H9 (cell line): ENCODE measurements around the gene PCDHA1. TPM values are rescaled to one million over a fixed set of nuclear protein-coding genes. Genes with fewer than 3 reads are reported as not detected.

ENCODE experiments used
- DNase-seq: peaks from one replicate; pipeline ENCODE4 v3.0.0-alpha.2; 2017
- H2AFZ ChIP-seq: one replicate; pipeline ENCODE4 v1.6.1; 2013; ENCODE audit warnings: mild to moderate bottlenecking, low read length, control low read depth, moderate library complexity
- H2AK5ac ChIP-seq: 2 replicates; pipeline ENCODE4 v1.6.1; 2013; ENCODE audit warnings: low read length, control low read depth, mixed read lengths; ENCODE audit not compliant: insufficient read length
- H2BK120ac ChIP-seq: one replicate; pipeline ENCODE4 v1.6.1; 2013; ENCODE audit warnings: low read depth, mild to moderate bottlenecking, low read length, control low read depth, inconsistent platforms; ENCODE audit not compliant: poor library complexity, severe bottlenecking
- H2BK12ac ChIP-seq: 2 replicates; pipeline ENCODE4 v1.6.1; 2013; ENCODE audit warnings: low read length, control low read depth, mixed read lengths, low read depth; ENCODE audit not compliant: insufficient read length
- H2BK15ac ChIP-seq: 2 replicates; pipeline ENCODE4 v1.6.1; 2013; ENCODE audit warnings: low read depth, low read length, control low read depth
- H2BK20ac ChIP-seq: one replicate; pipeline ENCODE4 v1.6.1; 2013; ENCODE audit warnings: low read depth, mild to moderate bottlenecking, low read length, control low read depth, inconsistent platforms; ENCODE audit not compliant: poor library complexity, severe bottlenecking
- H2BK5ac ChIP-seq: 2 replicates; pipeline ENCODE4 v1.6.1; 2013; ENCODE audit warnings: low read length, control low read depth, mixed read lengths; ENCODE audit not compliant: insufficient read length
- H3K14ac ChIP-seq: 2 replicates; pipeline ENCODE4 v1.6.1; 2013; ENCODE audit warnings: low read length, control low read depth; ENCODE audit not compliant: insufficient read depth
- H3K18ac ChIP-seq: 2 replicates; pipeline ENCODE4 v1.6.1; 2013; ENCODE audit warnings: low read depth, mild to moderate bottlenecking, mixed read lengths, low read length, control low read depth; ENCODE audit not compliant: insufficient read length
- H3K23ac ChIP-seq: 2 replicates; pipeline ENCODE4 v1.6.1; 2013; ENCODE audit warnings: low read length, control low read depth, mixed read lengths, low read depth; ENCODE audit not compliant: insufficient read length
- H3K23me2 ChIP-seq: 2 replicates; pipeline ENCODE4 v1.6.1; 2013; ENCODE audit warnings: low read depth, mild to moderate bottlenecking, mixed read lengths, low read length, control low read depth; ENCODE audit not compliant: insufficient read length, poor library complexity, severe bottlenecking
- H3K27ac ChIP-seq: 2 replicates; pipeline ENCODE4 v1.5.1; 2013; ENCODE audit warnings: low read length, control low read depth, mixed read lengths, low read depth; ENCODE audit not compliant: insufficient read length
- H3K27me3 ChIP-seq: 2 replicates; pipeline ENCODE4 v1.6.1; 2013; ENCODE audit warnings: low read length, control low read depth, inconsistent platforms; ENCODE audit not compliant: insufficient read depth
- H3K4ac ChIP-seq: 2 replicates; pipeline ENCODE4 v1.6.1; 2013; ENCODE audit warnings: low read depth, mild to moderate bottlenecking, control low read depth, inconsistent platforms, low read length, moderate library complexity
- H3K4me1 ChIP-seq: 2 replicates; pipeline ENCODE4 v1.6.1; 2013; ENCODE audit warnings: low read length, control low read depth, inconsistent platforms; ENCODE audit not compliant: insufficient read depth
- H3K4me2 ChIP-seq: 2 replicates; pipeline ENCODE4 v1.6.1; 2013; ENCODE audit warnings: low read length, control low read depth, mixed read lengths; ENCODE audit not compliant: insufficient read length, insufficient read depth
- H3K56ac ChIP-seq: 2 replicates; pipeline ENCODE4 v1.6.1; 2013; ENCODE audit warnings: low read depth, mild to moderate bottlenecking, mixed read lengths, low read length, control low read depth; ENCODE audit not compliant: insufficient read length
- H3K79me1 ChIP-seq: 2 replicates; pipeline ENCODE4 v1.6.1; 2013; ENCODE audit warnings: low read depth, mild to moderate bottlenecking, moderate library complexity, low read length, control low read depth, inconsistent platforms; ENCODE audit not compliant: insufficient read depth, poor library complexity, severe bottlenecking
- H3K79me2 ChIP-seq: 2 replicates; pipeline ENCODE4 v1.6.1; 2013; ENCODE audit warnings: low read length, control low read depth, inconsistent platforms; ENCODE audit not compliant: insufficient read depth
- H3K9ac ChIP-seq: 2 replicates; pipeline ENCODE4 v1.6.1; 2013; ENCODE audit warnings: low read length, control low read depth, mixed read lengths; ENCODE audit not compliant: insufficient read length; ENCODE audit errors: extremely low read depth
- H3K9me3 ChIP-seq: one replicate; pipeline ENCODE4 v1.6.1; 2013; ENCODE audit warnings: low read depth, low read length, inconsistent platforms; ENCODE audit not compliant: control insufficient read depth
- H3T11ph ChIP-seq: one replicate; pipeline ENCODE4 v1.6.1; 2013; ENCODE audit warnings: mild to moderate bottlenecking, low read length, control low read depth, inconsistent platforms
- H4K20me1 ChIP-seq: one replicate; pipeline ENCODE4 v1.6.1; 2013; ENCODE audit not compliant: control insufficient read depth, insufficient read length, insufficient read depth
- H4K5ac ChIP-seq: 2 replicates; pipeline ENCODE4 v1.6.1; 2013; ENCODE audit warnings: low read depth, mild to moderate bottlenecking, mixed read lengths, low read length, control low read depth; ENCODE audit not compliant: insufficient read length
- H4K8ac ChIP-seq: replicated peaks from 2 replicates; pipeline ENCODE4 v1.6.1; 2013; ENCODE audit warnings: low read length, control low read depth, mixed read lengths, low read depth; ENCODE audit not compliant: insufficient read length
- H4K91ac ChIP-seq: 2 replicates; pipeline ENCODE4 v1.6.1; 2013; ENCODE audit warnings: low read depth, mild to moderate bottlenecking, moderate library complexity, mixed read lengths, low read length, control low read depth; ENCODE audit not compliant: insufficient read length
- H3K27ac Mint-ChIP-seq, 3 experiments: 2 replicates in 2 of 3; 3 replicates in 1 of 3; pipeline ENCODE4 v1.8.0; 2020 to 2021; ENCODE audit warnings: mixed read lengths in 3 of 3, mild to moderate bottlenecking in 1 of 3, moderate library complexity in 1 of 3
- H3K27me3 Mint-ChIP-seq: 2 replicates; pipeline ENCODE4 v1.8.0; 2021; ENCODE audit warnings: low read depth, mild to moderate bottlenecking, moderate library complexity, mixed read lengths
- H3K36me3 Mint-ChIP-seq, 3 experiments: 2 replicates in 2 of 3; 3 replicates in 1 of 3; pipeline ENCODE4 v1.8.0; 2020 to 2021; ENCODE audit warnings: low read depth in 3 of 3, mixed read lengths in 3 of 3; ENCODE audit not compliant: insufficient read depth in 1 of 3
- H3K4me1 Mint-ChIP-seq, 2 experiments: 2 replicates each; pipeline ENCODE4 v1.8.0; 2020; ENCODE audit warnings: mixed read lengths in 2 of 2
- H3K4me3 Mint-ChIP-seq, 2 experiments: 2 replicates in 1 of 2; 3 replicates in 1 of 2; pipeline ENCODE4 v1.8.0; 2020 to 2021; ENCODE audit warnings: mild to moderate bottlenecking in 2 of 2, mixed read lengths in 2 of 2, moderate library complexity in 1 of 2
- H3K9me3 Mint-ChIP-seq, 2 experiments: 2 replicates in 1 of 2; 3 replicates in 1 of 2; pipeline ENCODE4 v1.8.0; 2020; ENCODE audit warnings: mild to moderate bottlenecking in 2 of 2, mixed read lengths in 2 of 2, moderate library complexity in 1 of 2
- WGBS: extraction: QIAGEN DNeasy Blood & Tissue Kit; methylation state at CpG from one replicate; pipeline ENCODE4 v1.1.7; 2013; ENCODE audit warnings: missing lambda C conversion rate, low lambda C conversion rate, mixed read lengths; ENCODE audit not compliant: insufficient read length; ENCODE audit errors: extremely low coverage; 5-methylcytosine and 5-hydroxymethylcytosine counted together
- total RNA-seq: library from RNA; stranded (reverse); gene quantifications from 2 replicates; pipeline ENCODE4 v1.2.1, GENCODE V29; 2021
- TF ChIP-seq, protein P1 (sequence below): fragments of 200-600 bp; sonication (generic); conservative IDR thresholded peaks from 3 replicates; pipeline ENCODE4 v1.8.0; 2021; ENCODE audit warnings: antibody characterized with exemption, mild to moderate bottlenecking

The PCDHA1 gene
- total RNA-seq, 1 experiment from 2014 or later, result 0.61 TPM

DNA sequence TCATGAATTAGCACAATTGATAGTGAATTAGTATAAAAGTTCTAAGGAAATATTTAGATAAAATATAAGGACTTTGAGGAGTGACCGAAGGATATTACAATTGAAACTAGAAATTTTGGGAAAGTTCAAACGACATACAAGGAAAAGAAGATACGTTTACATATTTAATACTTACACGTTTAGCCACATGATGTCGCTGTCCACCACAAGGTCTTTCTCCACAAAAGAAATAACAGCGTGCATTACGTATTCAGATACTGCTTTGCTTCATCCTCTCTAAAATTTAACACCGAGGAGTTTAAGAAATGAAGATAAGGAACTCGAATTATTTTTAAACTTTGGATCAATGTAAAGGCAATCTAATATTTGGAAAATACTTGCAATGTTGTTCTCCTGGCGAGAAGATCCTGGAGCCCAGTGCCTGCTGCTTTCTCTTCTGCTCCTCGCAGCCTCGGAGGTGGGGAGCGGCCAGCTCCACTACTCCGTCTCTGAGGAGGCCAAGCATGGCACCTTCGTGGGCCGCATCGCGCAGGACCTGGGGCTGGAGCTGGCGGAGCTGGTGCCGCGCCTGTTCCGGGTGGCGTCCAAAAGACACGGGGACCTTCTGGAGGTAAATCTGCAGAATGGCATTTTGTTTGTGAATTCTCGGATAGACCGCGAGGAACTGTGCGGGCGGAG, 15.0 kb downstream of the PCDHA1 start, which contains the start of gene PCDHA3:
Gene PCDHA3 (plus strand): TSS at position 242 of the 678 bp plus-strand sequence.
- Mint-ChIP-seq H3K4me3 (no peak within 1 kb of the TSS), H3K27ac (no peak within 1 kb of the TSS), H3K4me1 (no peaks in the 10 kb centered on the region), H3K36me3 (peaks cover 8 to 49% (median 31%) of the 10 kb centered on the region in 3 experiments), H3K27me3 (no peaks in the 10 kb centered on the region), H3K9me3 (peaks cover 49 to 54% of the 10 kb centered on the region in 2 experiments)
- Histone ChIP-seq H3K4ac (no peak within 1 kb of the TSS), H3K14ac (no peak within 1 kb of the TSS), H2BK5ac (no peak within 1 kb of the TSS), H2AK5ac (no peak within 1 kb of the TSS), H3K56ac (no peak within 1 kb of the TSS), H3K4me2 (no peak within 1 kb of the TSS), H3K4me1 (no peaks in the 10 kb centered on the region), H4K20me1 (no peaks in the 10 kb centered on the region), H3T11ph (no peak within 1 kb of the TSS), H3K27me3 (no peaks in the 10 kb centered on the region), H4K91ac (no peak within 1 kb of the TSS), H3K23ac (no peak within 1 kb of the TSS), H3K79me2 (no peaks in the 10 kb centered on the region), H4K5ac (no peak within 1 kb of the TSS), H2BK12ac (no peak within 1 kb of the TSS), H2AFZ (no peak within 1 kb of the TSS), H4K8ac (no peak within 1 kb of the TSS), H2BK15ac (no peak within 1 kb of the TSS), H3K9ac (no peak within 1 kb of the TSS), H3K23me2 (no peaks in the 10 kb centered on the region), H2BK20ac (no peak within 1 kb of the TSS), H3K18ac (no peak within 1 kb of the TSS), H2BK120ac (no peak within 1 kb of the TSS), H3K79me1 (no peaks in the 10 kb centered on the region), H3K9me3 (no peaks in the 10 kb centered on the region), H3K27ac (no peak within 1 kb of the TSS)
- TF ChIP-seq, protein P1, sequence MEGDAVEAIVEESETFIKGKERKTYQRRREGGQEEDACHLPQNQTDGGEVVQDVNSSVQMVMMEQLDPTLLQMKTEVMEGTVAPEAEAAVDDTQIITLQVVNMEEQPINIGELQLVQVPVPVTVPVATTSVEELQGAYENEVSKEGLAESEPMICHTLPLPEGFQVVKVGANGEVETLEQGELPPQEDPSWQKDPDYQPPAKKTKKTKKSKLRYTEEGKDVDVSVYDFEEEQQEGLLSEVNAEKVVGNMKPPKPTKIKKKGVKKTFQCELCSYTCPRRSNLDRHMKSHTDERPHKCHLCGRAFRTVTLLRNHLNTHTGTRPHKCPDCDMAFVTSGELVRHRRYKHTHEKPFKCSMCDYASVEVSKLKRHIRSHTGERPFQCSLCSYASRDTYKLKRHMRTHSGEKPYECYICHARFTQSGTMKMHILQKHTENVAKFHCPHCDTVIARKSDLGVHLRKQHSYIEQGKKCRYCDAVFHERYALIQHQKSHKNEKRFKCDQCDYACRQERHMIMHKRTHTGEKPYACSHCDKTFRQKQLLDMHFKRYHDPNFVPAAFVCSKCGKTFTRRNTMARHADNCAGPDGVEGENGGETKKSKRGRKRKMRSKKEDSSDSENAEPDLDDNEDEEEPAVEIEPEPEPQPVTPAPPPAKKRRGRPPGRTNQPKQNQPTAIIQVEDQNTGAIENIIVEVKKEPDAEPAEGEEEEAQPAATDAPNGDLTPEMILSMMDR, result peak; percentile 45; the same call in 2 of the 3 replicates
- WGBS, result no CpG with 5 or more reads among the region's 29 CpGs
- DNase-seq, result no peak
